SJCRH30 (cell line): ENCODE results near the gene RGN. TPM values are rescaled to one million over a fixed set of nuclear protein-coding genes. Genes with fewer than 3 reads are reported as not detected.

Experiments used
- total RNA-seq: library from RNA; depleted of rRNA; stranded (reverse); fragments of >200 nt; shearing (Covaris generic); gene quantifications from 2 replicates; pipeline ENCODE4 v1.2.3, GENCODE V29; 2014; rRNA removed

RGN gene
- total RNA-seq, 1 experiment from 2014 or later: not detected

Other genes with a start within 250 kb of the RGN start
- gene RP2, start 241.4 kb upstream of the RGN start, total RNA-seq: 14.4 and 15.0 TPM in 2 replicates
- 4.5 and 5.5 TPM in 2 replicates for gene JADE3, start 166.0 kb upstream of the RGN start, total RNA-seq
- 92.7 and 122 TPM in 2 replicates for gene NDUFB11, start 66.3 kb downstream of the RGN start, total RNA-seq
- gene RBM10, start 66.8 kb downstream of the RGN start, total RNA-seq: 51.7 and 52.3 TPM in 2 replicates
- gene UBA1, start 115.4 kb downstream of the RGN start, total RNA-seq: 152 and 158 TPM in 2 replicates
- 68.5 and 71.8 TPM in 2 replicates for gene CDK16, start 140.2 kb downstream of the RGN start, total RNA-seq
- 51.0 and 53.4 TPM in 2 replicates for gene USP11, start 154.6 kb downstream of the RGN start, total RNA-seq